ENCODE results near the gene KIF26B. TPM values are rescaled to one million over a fixed set of nuclear protein-coding genes. Genes with fewer than 3 reads are reported as not detected.
A peak's percentile ranks its signal among the peaks of the same experiment; 100 is the strongest.

Gene KIF26B
- total RNA-seq, 8 experiments from 2014 or later, result 0.25 to 21.5 (median 10.2) TPM

DNA sequence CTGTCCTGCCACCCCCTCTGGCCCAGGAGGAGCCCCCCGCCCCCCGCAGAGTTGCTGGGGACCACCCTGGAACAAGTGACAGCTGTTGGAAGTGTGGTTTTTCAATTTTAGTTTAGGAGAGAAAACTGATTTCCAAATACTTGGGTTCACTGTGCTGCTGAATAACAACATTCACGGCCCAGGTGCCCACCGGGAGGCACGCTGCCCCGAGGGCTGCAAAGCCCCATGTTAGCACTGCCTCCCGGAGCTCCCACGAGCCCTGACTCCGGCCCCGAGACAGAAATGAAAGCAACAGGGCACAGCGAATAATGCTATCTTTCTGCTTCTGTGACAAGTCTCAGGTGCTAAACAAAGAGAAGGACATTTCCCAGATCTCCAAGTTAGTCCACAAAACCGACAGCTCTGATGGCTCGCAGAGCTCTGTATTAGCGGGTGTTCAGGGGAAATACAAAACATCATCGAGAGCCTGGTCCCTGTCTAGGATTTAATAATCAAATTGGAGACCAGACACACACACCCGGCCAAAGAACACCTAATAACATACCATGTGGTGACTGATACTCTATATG, 451.5 kb downstream of the KIF26B start:
- 80 to 100% (median 90%) methylated on average over 1 to 14 of the region's 16 CpGs; no CpG with 5 or more reads in 2 of the 10 experiments for WGBS, 10 experiments
- no peak overlapping the region for H3K4me3 ChIP-seq
- no peak for ATAC-seq (replicated peaks in 6 of 8)
- peaks cover 0 to 14% of the 10 kb centered on the region in 2 donors for H3K4me1 ChIP-seq (replicated peaks in 1 of 2)
- no peak overlapping the region for H3K27ac ChIP-seq
- in situ Hi-C loops (cut with MboI; ENCODE audit: low pct_unique_long_range_greater_than_20kb in 2 of 9, low sequenced_read_pairs in 9 of 9, unreplicated experiment in 9 of 9), result no loop called here

- in situ Hi-C loops (cut with MboI; ENCODE audit: low pct_unique_long_range_greater_than_20kb in 2 of 9, low sequenced_read_pairs in 9 of 9, unreplicated experiment in 9 of 9), result no loop called here
- ATAC-seq (replicated peaks in 6 of 8), result no peak
- Histone ChIP-seq H3K27ac (no peak overlapping the region), H3K4me1 (replicated peaks in 1 of 2) (no peaks in the 10 kb centered on the region), H3K4me3 (no peak overlapping the region)
- WGBS, 10 experiments, result 67 to 100% (median 96%) methylated on average over 1 to 2 of the region's 2 CpGs; no CpG with 5 or more reads in 6 of the 10 experiments
Measured at GRCh38 chr1:245608271-245608670, 453.5 kb downstream of the KIF26B start.

DNA sequence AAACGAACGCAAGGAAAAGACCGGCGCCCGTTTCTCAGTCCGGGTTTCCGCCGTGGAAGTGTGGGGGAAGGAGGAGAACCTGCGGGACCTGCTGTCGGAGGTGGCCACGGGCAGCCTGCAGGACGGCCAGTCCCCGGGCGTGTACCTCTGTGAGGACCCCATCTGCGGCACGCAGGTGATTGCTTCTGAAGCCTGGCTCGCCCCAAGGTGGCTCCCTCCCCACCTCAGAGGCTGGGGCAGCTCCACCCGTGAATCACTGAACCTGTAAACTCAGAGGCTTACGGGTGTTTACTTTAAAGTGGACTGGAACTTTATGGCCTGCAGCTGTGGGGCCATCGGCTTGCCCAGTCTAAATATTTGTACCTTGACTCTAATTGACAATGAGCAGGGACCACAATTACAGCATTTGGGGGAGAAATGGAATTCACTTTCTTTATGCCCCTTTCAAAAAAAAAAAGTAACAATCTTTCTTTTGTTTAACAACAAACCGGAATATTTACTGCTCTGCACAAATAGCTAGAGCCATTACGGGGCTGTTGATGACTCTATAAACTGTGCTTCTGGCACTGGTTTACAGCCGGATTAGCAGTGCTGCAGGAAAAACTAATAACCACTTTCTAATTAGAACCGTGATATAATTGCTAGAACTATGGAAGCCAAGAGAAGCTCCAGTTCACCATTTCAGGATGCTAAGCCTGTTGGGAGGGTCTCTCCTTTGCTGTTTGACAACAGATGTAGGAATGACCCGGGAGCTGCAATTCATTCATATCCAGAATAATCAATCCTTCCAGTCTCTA, 454.8 kb downstream of the KIF26B start:
- ATAC-seq (replicated peaks in 6 of 8), result no peak
- 61 to 97% (median 92%) methylated on average over 1 to 21 of the region's 25 CpGs for WGBS, 10 experiments
- Histone ChIP-seq H3K4me3 (no peak overlapping the region), H3K27ac (no peak overlapping the region), H3K4me1 (replicated peaks in 1 of 2) (no peaks in the 10 kb centered on the region)
- in situ Hi-C loops (cut with MboI; ENCODE audit: low pct_unique_long_range_greater_than_20kb in 2 of 9, low sequenced_read_pairs in 9 of 9, unreplicated experiment in 9 of 9), result no loop called here

DNA sequence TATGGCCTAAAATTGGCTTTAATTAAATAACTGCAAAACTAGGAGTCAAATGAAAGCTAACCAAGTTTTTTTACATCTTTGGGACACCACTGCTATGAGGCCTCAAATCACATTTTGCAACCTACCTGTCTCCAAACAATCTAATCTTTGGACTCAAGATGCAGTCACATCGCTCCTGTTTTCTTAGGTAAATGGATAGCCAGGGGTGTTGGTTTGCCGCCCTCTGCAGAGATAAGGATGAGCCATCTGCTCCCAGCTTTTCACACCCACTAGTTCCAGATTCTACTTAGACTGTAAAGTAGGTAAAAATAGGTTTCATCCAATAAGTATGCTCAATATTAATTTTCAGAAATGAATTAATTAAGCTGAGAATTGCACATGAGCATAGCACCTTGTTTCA, 456.5 kb downstream of the KIF26B start:
- WGBS, 10 experiments, result 40 to 100% (median 100%) methylated on average over 1 to 2 of the region's 2 CpGs; no CpG with 5 or more reads in 5 of the 10 experiments
- no peak overlapping the region for H3K4me3 ChIP-seq
- in situ Hi-C loops (cut with MboI; ENCODE audit: low pct_unique_long_range_greater_than_20kb in 2 of 9, low sequenced_read_pairs in 9 of 9, unreplicated experiment in 9 of 9), result no loop called here
- H3K4me1 ChIP-seq (replicated peaks in 1 of 2), result no peaks in the 10 kb centered on the region
- no peak overlapping the region for H3K27ac ChIP-seq
- no peak for ATAC-seq (replicated peaks in 6 of 8)

DNA sequence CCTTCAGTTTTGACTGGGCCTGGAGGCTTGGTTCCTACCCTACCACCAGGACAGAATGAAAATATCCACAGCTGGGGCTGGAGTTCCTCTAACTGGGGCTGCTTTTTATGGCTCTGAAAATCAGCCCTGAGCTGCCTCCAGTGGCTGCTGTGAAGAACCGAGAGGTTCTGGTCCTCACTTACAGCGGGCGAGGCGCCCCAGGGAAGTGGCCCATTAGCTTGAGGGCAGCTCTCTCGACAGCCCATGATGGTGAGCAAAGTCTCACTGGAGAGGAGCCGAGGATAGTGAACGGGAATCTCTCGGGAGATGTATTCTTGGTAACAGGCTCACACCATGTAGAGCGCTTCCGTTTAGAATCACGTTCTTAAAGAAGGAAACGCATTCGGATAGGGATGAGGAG, 459.7 kb downstream of the KIF26B start:
- in situ Hi-C loops (cut with MboI; ENCODE audit: low pct_unique_long_range_greater_than_20kb in 2 of 9, low sequenced_read_pairs in 9 of 9, unreplicated experiment in 9 of 9), result no loop called here
- Histone ChIP-seq H3K4me3 (no peak overlapping the region), H3K4me1 (replicated peaks in 1 of 2) (no peaks in the 10 kb centered on the region), H3K27ac (no peak overlapping the region)
- ATAC-seq (replicated peaks in 6 of 8), result no peak
- 0 to 98% (median 85%) methylated on average over 1 to 13 of the region's 13 CpGs; no CpG with 5 or more reads in 2 of the 10 experiments for WGBS, 10 experiments

DNA sequence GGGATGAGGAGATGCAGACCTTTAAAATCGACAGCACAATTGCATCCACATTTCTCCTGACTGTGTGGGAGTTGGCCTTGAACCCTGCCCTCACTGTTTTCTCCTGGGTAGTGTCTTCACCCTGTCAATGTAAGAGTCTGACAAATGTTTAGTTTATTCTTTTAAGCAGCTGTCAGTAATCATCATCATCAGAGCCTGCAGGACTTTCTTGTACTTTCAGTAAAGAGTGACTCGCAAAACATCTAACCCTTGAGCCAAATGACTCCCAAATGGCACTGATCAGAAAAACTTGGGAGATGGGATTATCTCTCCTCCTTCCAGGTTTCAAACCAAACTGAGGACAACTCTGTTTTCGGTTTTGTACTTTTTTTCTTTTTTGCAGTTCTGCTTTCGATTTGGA, 460.2 kb downstream of the KIF26B start:
- Histone ChIP-seq H3K4me1 (replicated peaks in 1 of 2) (no peaks in the 10 kb centered on the region), H3K4me3 (no peak overlapping the region), H3K27ac (no peak overlapping the region)
- no peak for ATAC-seq (replicated peaks in 6 of 8)
- in situ Hi-C loops (cut with MboI; ENCODE audit: low pct_unique_long_range_greater_than_20kb in 2 of 9, low sequenced_read_pairs in 9 of 9, unreplicated experiment in 9 of 9), result no loop called here
- 0 to 100% (median 84%) methylated on average over 1 to 4 of the region's 4 CpGs; no CpG with 5 or more reads in 1 of the 10 experiments for WGBS, 10 experiments

DNA sequence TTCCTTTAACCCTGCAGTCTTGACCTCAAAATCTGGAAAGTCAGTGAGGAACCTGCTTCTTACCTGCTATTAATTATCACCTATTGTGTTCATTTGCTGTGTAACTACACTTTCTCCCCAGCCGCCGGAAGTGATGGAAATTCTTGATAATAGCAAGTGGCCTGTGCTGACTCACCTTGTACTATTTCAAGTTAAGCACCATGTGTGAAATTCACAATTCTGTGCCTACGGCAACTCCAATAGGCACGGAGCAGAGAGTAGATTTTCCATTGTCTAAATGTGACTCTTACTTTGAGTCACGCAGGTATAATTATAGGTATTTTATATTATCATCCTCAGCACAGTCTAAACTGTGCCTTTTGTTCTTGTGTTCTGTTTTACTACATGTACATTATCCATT, 466.8 kb downstream of the KIF26B start:
- no peak overlapping the region for H3K4me3 ChIP-seq
- 70 to 100% (median 88%) methylated on average over 2 to 5 of the region's 5 CpGs; no CpG with 5 or more reads in 1 of the 10 experiments for WGBS, 10 experiments
- in situ Hi-C loops (cut with MboI; ENCODE audit: low pct_unique_long_range_greater_than_20kb in 2 of 9, low sequenced_read_pairs in 9 of 9, unreplicated experiment in 9 of 9), result no loop called here
- no peaks in the 10 kb centered on the region for H3K4me1 ChIP-seq (replicated peaks in 1 of 2)
- no peak overlapping the region for H3K27ac ChIP-seq
- peak in 2 of 8 experiments; percentile 36 to 75 for ATAC-seq (replicated peaks in 6 of 8)

DNA sequence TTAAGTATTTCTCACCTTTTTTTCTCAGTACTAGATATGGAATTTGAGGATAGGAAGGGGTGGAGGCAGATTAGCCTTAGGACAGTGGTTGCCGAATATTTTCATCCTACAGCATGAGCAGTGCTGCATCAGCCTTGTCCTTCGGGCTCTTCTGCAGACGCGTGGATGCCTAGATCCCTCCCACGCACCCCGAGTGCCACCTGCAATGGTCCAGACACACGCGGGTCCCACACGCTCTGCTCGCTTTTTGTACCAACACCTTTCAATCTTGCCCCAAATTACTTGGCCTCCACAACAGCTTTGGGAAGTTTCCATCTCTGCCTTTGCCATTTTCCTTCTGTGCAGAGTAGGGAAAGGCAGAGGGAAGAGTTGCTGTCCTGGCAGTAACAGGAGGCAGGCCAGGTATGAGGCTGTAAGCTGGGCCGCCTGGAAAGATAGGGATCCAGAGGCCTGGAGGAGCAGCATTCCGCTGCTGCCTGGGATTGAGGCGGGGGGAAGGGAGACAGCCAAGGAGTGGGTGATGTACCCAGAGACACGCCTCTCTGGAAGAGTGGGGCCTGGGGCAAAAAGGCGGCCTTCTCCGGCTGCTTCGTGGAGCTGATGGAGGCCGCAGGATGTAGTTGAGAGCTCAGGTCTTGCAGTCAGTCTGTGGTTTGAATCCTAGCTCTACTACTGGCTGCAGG, 467.7 kb downstream of the KIF26B start:
- no peak for ATAC-seq (replicated peaks in 6 of 8)
- no peak overlapping the region for H3K27ac ChIP-seq
- in situ Hi-C loops (cut with MboI; ENCODE audit: low pct_unique_long_range_greater_than_20kb in 2 of 9, low sequenced_read_pairs in 9 of 9, unreplicated experiment in 9 of 9), result no loop called here
- WGBS, 10 experiments, result 50 to 100% (median 89%) methylated on average over 1 to 11 of the region's 18 CpGs; no CpG with 5 or more reads in 2 of the 10 experiments
- no peak overlapping the region for H3K4me3 ChIP-seq
- no peaks in the 10 kb centered on the region for H3K4me1 ChIP-seq (replicated peaks in 1 of 2)

- Histone ChIP-seq H3K4me1 (replicated peaks in 1 of 2) (no peaks in the 10 kb centered on the region), H3K4me3 (no peak overlapping the region), H3K27ac (no peak overlapping the region)
- in situ Hi-C loops (cut with MboI; ENCODE audit: low pct_unique_long_range_greater_than_20kb in 2 of 9, low sequenced_read_pairs in 9 of 9, unreplicated experiment in 9 of 9), result no loop called here
- whole genome bisulfite sequencing, 10 experiments, result 61 to 100% (median 85%) methylated on average over 1 of the region's 1 CpG; no CpG with 5 or more reads in 1 of the 10 experiments
- ATAC-seq (replicated peaks in 6 of 8), result no peak
Measured at GRCh38 chr1:245641384-245641783, 486.6 kb downstream of the KIF26B start.

- Histone ChIP-seq H3K27ac (no peak overlapping the region), H3K4me3 (no peak overlapping the region), H3K4me1 (replicated peaks in 1 of 2) (no peaks in the 10 kb centered on the region)
- 17 to 100% (median 86%) methylated on average over 2 to 4 of the region's 4 CpGs for WGBS, 10 experiments
- ATAC-seq (replicated peaks in 6 of 8), result no peak
- in situ Hi-C loops (cut with MboI; ENCODE audit: low pct_unique_long_range_greater_than_20kb in 2 of 9, low sequenced_read_pairs in 9 of 9, unreplicated experiment in 9 of 9), result no loop called here
Measured at GRCh38 chr1:245645406-245645805, 490.6 kb downstream of the KIF26B start.

GRCh38 chr1:245645894-245646293, 491.1 kb downstream of the KIF26B start:
- no peak overlapping the region for H3K4me3 ChIP-seq
- no peak overlapping the region for H3K27ac ChIP-seq
- in situ Hi-C loops (cut with MboI; ENCODE audit: low pct_unique_long_range_greater_than_20kb in 2 of 9, low sequenced_read_pairs in 9 of 9, unreplicated experiment in 9 of 9), result no loop called here
- H3K4me1 ChIP-seq (replicated peaks in 1 of 2), result no peaks in the 10 kb centered on the region
- WGBS, 10 experiments, result 24 to 98% (median 74%) methylated on average over 2 to 9 of the region's 9 CpGs
- ATAC-seq (replicated peaks in 6 of 8), result no peak

DNA sequence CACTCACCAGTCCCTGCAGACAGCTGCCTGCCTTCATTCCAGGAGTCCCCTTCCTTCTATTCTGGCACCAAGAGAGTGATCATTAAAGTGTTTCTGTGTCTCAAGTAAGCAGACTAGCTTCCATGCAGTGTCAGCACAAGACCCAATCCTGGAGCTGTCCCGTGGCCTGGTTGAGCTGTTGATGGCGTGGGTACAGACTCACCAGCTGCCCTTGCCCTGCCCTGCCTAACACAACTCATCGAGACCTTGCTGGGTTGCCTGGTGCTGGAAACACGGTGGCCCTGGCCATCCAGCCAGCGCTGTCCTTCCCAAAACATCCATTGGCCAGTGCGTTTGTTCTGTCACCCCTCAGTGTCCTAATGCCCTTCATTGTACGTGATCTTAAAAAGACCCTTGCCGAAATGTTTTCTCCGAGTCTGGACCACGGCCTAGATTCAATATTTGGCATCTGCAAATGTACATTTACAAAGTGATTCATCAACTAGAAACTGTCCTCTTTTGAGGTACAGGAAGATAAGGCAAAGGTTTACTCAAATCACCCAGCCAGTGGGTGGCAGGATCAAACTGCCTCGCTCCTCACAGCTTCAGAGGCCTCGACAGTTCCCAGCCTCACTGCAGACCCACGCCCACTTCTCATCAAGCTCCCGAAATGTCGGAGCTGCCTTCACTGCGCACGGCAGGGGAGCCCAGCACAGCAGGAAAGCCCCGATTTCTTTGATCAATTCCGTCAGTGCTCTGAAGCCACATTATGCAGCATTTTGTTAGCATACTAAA, 494.2 kb downstream of the KIF26B start:
- Histone ChIP-seq H3K27ac (no peak overlapping the region), H3K4me3 (no peak overlapping the region), H3K4me1 (replicated peaks in 1 of 2) (no peaks in the 10 kb centered on the region)
- 47 to 100% (median 70%) methylated on average over 1 to 19 of the region's 19 CpGs; no CpG with 5 or more reads in 1 of the 10 experiments for WGBS, 10 experiments
- in situ Hi-C loops (cut with MboI; ENCODE audit: low pct_unique_long_range_greater_than_20kb in 2 of 9, low sequenced_read_pairs in 9 of 9, unreplicated experiment in 9 of 9), result no loop called here
- ATAC-seq (replicated peaks in 6 of 8), result peak in 2 of 8 experiments; percentile 22 to 35

Measured in motor neuron (in vitro differentiated cells).